ENCODE measurements around the gene GAB2.
A peak's percentile ranks its signal among the peaks of the same experiment; 100 is the strongest.

Gene GAB2

GRCh38 chr11:78213526-78214330 is 203.9 kb downstream of the GAB2 start:
- Mint-ChIP-seq H3K27me3 (no peaks in the 10 kb centered on the region), H3K4me1 (no peaks in the 10 kb centered on the region), H3K36me3 (peaks cover 12% of the 10 kb centered on the region), H3K27ac (no peak overlapping the region), H3K4me3 (no peak overlapping the region), H3K9me3 (no peaks in the 10 kb centered on the region)
- no peak for DNase-seq (ENCODE audit: low spot score in 2 of 2)
- ATAC-seq (ENCODE audit: low read depth), result no peak

- Mint-ChIP-seq H3K4me3 (no peak overlapping the region), H3K27me3 (no peaks in the 10 kb centered on the region), H3K27ac (no peak overlapping the region), H3K4me1 (no peaks in the 10 kb centered on the region), H3K36me3 (peaks cover 4% of the 10 kb centered on the region), H3K9me3 (no peaks in the 10 kb centered on the region)
- ATAC-seq (ENCODE audit: low read depth) (no peak), DNase-seq (ENCODE audit: low spot score in 2 of 2) (no peak)
Measured at GRCh38 chr11:78212586-78213371, 204.8 kb downstream of the GAB2 start.

GRCh38 chr11:78211565-78211964 is 206.1 kb downstream of the GAB2 start:
- Mint-ChIP-seq H3K4me1 (no peaks in the 10 kb centered on the region), H3K27me3 (no peaks in the 10 kb centered on the region), H3K4me3 (no peak overlapping the region), H3K36me3 (no peaks in the 10 kb centered on the region), H3K9me3 (no peaks in the 10 kb centered on the region), H3K27ac (no peak overlapping the region)
- ATAC-seq (ENCODE audit: low read depth), result no peak
- DNase-seq (ENCODE audit: low spot score in 2 of 2), result no peak

GRCh38 chr11:78210000-78210608 is 207.5 kb downstream of the GAB2 start:
- Mint-ChIP-seq H3K36me3 (peaks cover 2% of the 10 kb centered on the region), H3K4me1 (no peaks in the 10 kb centered on the region), H3K4me3 (no peak overlapping the region), H3K27me3 (no peaks in the 10 kb centered on the region), H3K9me3 (no peaks in the 10 kb centered on the region), H3K27ac (no peak overlapping the region)
- no peak for DNase-seq (ENCODE audit: low spot score in 2 of 2)
- ATAC-seq (ENCODE audit: low read depth), result no peak

- no peak overlapping the region for H3K27ac Mint-ChIP-seq
- H3K27me3 Mint-ChIP-seq, result no peaks in the 10 kb centered on the region
- H3K4me3 Mint-ChIP-seq, result no peak overlapping the region
- peaks cover 2% of the 10 kb centered on the region for H3K36me3 Mint-ChIP-seq
- H3K4me1 Mint-ChIP-seq, result no peaks in the 10 kb centered on the region
- no peaks in the 10 kb centered on the region for H3K9me3 Mint-ChIP-seq
- DNase-seq (ENCODE audit: low spot score in 2 of 2), result no peak
- ATAC-seq (ENCODE audit: low read depth), result no peak
Measured at GRCh38 chr11:78209478-78209877, 208.1 kb downstream of the GAB2 start.

GRCh38 chr11:78208257-78209165 is 209.1 kb downstream of the GAB2 start:
- no peaks in the 10 kb centered on the region for H3K9me3 Mint-ChIP-seq
- peaks cover 2% of the 10 kb centered on the region for H3K36me3 Mint-ChIP-seq
- no peaks in the 10 kb centered on the region for H3K4me1 Mint-ChIP-seq
- H3K4me3 Mint-ChIP-seq, result no peak overlapping the region
- DNase-seq (ENCODE audit: low spot score in 2 of 2) (no peak), ATAC-seq (ENCODE audit: low read depth) (no peak)
- no peak overlapping the region for H3K27ac Mint-ChIP-seq
- no peaks in the 10 kb centered on the region for H3K27me3 Mint-ChIP-seq

GRCh38 chr11:78207532-78208256 is 209.9 kb downstream of the GAB2 start:
- no peak for ATAC-seq (ENCODE audit: low read depth)
- H3K36me3 Mint-ChIP-seq, result peaks cover 2% of the 10 kb centered on the region
- H3K4me1 Mint-ChIP-seq, result peaks cover 5% of the 10 kb centered on the region
- no peaks in the 10 kb centered on the region for H3K27me3 Mint-ChIP-seq
- H3K9me3 Mint-ChIP-seq, result no peaks in the 10 kb centered on the region
- H3K4me3 Mint-ChIP-seq, result no peak overlapping the region
- H3K27ac Mint-ChIP-seq, result no peak overlapping the region
- DNase-seq (ENCODE audit: low spot score in 2 of 2), result no peak

- peaks cover 5% of the 10 kb centered on the region for H3K36me3 Mint-ChIP-seq
- H3K27ac Mint-ChIP-seq, result no peak overlapping the region
- no peak for DNase-seq (ENCODE audit: low spot score in 2 of 2)
- H3K9me3 Mint-ChIP-seq, result no peaks in the 10 kb centered on the region
- H3K4me1 Mint-ChIP-seq, result peaks cover 13% of the 10 kb centered on the region
- H3K27me3 Mint-ChIP-seq, result no peaks in the 10 kb centered on the region
- H3K4me3 Mint-ChIP-seq, result no peak overlapping the region
- ATAC-seq (ENCODE audit: low read depth), result no peak
Measured at GRCh38 chr11:78205691-78206090, 211.9 kb downstream of the GAB2 start.

GRCh38 chr11:78205256-78205655 is 212.4 kb downstream of the GAB2 start:
- Mint-ChIP-seq H3K36me3 (peaks cover 5% of the 10 kb centered on the region), H3K27ac (no peak overlapping the region), H3K4me1 (peaks cover 13% of the 10 kb centered on the region), H3K27me3 (no peaks in the 10 kb centered on the region), H3K9me3 (no peaks in the 10 kb centered on the region), H3K4me3 (no peak overlapping the region)
- DNase-seq (ENCODE audit: low spot score in 2 of 2), result no peak
- ATAC-seq (ENCODE audit: low read depth), result no peak

GRCh38 chr11:78203184-78203583 is 214.4 kb downstream of the GAB2 start:
- H3K36me3 Mint-ChIP-seq, result peaks cover 8% of the 10 kb centered on the region
- H3K27ac Mint-ChIP-seq, result peak overlapping the region; percentile 5
- no peaks in the 10 kb centered on the region for H3K9me3 Mint-ChIP-seq
- peaks cover 13% of the 10 kb centered on the region for H3K4me1 Mint-ChIP-seq
- DNase-seq (ENCODE audit: low spot score in 2 of 2), result no peak
- H3K27me3 Mint-ChIP-seq, result no peaks in the 10 kb centered on the region
- no peak overlapping the region for H3K4me3 Mint-ChIP-seq
- ATAC-seq (ENCODE audit: low read depth), result no peak

GRCh38 chr11:78202733-78203167 is 214.9 kb downstream of the GAB2 start:
- H3K9me3 Mint-ChIP-seq, result no peaks in the 10 kb centered on the region
- peaks cover 8% of the 10 kb centered on the region for H3K36me3 Mint-ChIP-seq
- H3K4me3 Mint-ChIP-seq, result no peak overlapping the region
- H3K4me1 Mint-ChIP-seq, result peaks cover 13% of the 10 kb centered on the region
- DNase-seq (ENCODE audit: low spot score in 2 of 2), result no peak
- ATAC-seq (ENCODE audit: low read depth), result peak; percentile 46
- H3K27ac Mint-ChIP-seq, result peak overlapping the region; percentile 5
- no peaks in the 10 kb centered on the region for H3K27me3 Mint-ChIP-seq

- Mint-ChIP-seq H3K36me3 (peaks cover 8% of the 10 kb centered on the region), H3K9me3 (no peaks in the 10 kb centered on the region), H3K27me3 (no peaks in the 10 kb centered on the region), H3K4me3 (no peak overlapping the region), H3K27ac (no peak overlapping the region), H3K4me1 (peaks cover 13% of the 10 kb centered on the region)
- DNase-seq (ENCODE audit: low spot score in 2 of 2), result no peak
- no peak for ATAC-seq (ENCODE audit: low read depth)
Measured at GRCh38 chr11:78201096-78201818, 216.4 kb downstream of the GAB2 start.

Measured in memory B cell (primary cell).